Measurements from ENCODE around the gene SLC36A3.
"Not testable (repeated sequence)": the region's sequence is repeated elsewhere in the genome, so short reads cannot be mapped to it uniquely, and the experiment has no call there.

The SLC36A3 gene

GRCh38 chr5:151264113-151264512 is 39.5 kb downstream of the SLC36A3 start:
- DNase-seq (ENCODE audit: low read depth in 2 of 3, low spot score in 1 of 3), result no peak

DNA sequence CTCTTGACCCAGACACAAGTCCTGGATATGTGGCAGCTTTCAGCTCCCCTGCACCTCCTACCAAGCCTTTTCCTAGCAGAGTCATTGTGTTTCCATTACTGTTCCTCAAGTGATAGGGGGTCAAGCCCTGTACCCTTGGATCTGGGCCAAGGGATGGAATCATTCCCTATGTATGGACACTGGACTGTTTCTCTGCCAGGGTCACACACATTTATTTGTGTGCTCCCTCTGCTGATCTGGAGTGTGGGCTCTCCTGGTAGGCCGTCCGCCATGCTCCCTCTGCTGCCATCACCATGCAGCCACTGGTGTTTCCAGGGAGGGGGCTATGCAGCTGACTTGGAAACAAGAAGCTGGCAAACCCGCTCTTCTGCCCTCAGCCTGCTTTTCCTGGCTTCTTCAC is 41.0 kb downstream of the SLC36A3 start:
- DNase-seq (ENCODE audit: low read depth in 2 of 3, low spot score in 1 of 3), result no peak

- DNase-seq (ENCODE audit: low read depth in 2 of 3, low spot score in 1 of 3), result no peak
These were observed 43.6 kb downstream of the SLC36A3 start for GRCh38 chr5:151259931-151260330.

- DNase-seq (ENCODE audit: low read depth in 2 of 3, low spot score in 1 of 3), result no peak
These were observed 44.8 kb downstream of the SLC36A3 start for GRCh38 chr5:151258816-151259215.

GRCh38 chr5:151258201-151258611 is 45.4 kb downstream of the SLC36A3 start:
- DNase-seq (ENCODE audit: low read depth in 2 of 3, low spot score in 1 of 3), result no peak

- DNase-seq (ENCODE audit: low read depth in 2 of 3, low spot score in 1 of 3), result no peak
These were observed 45.8 kb downstream of the SLC36A3 start for GRCh38 chr5:151257731-151258181.

DNA sequence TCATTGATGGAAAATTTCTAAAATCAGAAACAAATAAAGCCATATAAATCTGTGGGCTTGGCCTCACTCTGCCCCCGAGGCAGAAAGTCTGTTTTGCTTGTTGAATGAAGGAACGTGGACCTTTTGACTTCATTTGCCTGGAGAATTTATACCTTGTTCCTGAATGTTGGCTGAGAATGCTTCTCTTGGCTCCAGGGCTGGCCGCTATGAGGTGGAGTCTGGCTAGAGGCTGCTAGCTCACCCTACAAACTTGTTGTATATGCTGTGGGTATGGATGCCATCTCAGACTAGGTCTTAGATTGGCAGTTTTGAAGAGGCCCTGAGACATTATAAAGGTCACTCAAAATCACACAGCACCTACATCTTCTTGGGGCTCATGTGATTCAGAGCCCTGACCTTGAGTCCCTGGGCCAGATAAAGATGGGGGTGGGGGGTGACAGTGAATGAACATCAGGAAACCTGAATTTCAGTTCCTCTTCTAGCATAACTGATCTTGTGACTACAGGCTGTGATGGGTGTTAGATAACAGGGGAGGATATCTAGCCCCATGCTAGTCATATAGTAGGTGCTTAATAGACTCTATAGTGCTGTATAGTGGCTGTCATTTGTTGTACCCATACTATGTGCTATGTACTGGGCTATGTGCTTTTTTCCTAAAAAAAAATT is 47.8 kb downstream of the SLC36A3 start:
- DNase-seq (ENCODE audit: low read depth in 2 of 3, low spot score in 1 of 3), result no peak

GRCh38 chr5:151254990-151255389 is 48.6 kb downstream of the SLC36A3 start:
- not testable (repeated sequence) for DNase-seq (ENCODE audit: low read depth in 2 of 3, low spot score in 1 of 3)

DNA sequence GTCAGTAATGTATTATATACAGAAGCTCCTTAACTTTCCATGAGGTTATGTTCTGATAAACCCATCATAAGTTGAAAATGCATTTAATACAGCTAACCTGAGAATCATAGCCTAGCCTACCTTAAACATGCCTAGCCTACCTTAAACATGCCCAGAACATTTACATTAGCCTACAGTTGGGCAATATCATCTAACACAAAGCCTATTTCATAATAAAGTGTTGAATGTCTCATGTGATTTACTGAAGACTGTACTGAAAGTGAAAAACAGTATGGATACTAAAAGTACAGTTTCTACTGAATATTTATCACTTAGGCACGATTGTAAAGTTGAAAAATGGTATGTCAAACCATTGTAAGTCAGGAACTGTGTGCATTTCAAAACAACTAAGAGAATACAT is 49.0 kb downstream of the SLC36A3 start:
- no peak for DNase-seq (ENCODE audit: low read depth in 2 of 3, low spot score in 1 of 3)

DNA sequence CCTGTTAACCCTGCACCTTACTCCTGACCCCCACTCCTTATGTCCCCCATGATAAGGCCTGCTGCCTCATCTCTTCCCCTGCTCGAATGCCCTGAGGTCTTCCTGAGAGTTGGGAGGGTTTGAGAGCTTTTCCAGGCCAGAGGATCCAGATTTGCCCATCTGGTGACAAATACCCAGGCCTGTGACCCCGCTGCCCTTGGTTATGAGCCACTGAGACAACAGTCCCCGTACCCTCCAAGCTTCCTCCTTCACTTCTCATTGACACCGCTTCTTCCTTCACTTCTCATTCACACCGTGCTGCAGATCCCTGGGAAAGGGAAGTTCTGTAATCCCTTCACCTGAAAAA is 50.0 kb downstream of the SLC36A3 start:
- no peak for DNase-seq (ENCODE audit: low read depth in 2 of 3, low spot score in 1 of 3)

GRCh38 chr5:151252762-151253604 is 50.6 kb downstream of the SLC36A3 start, which contains the start of gene GM2A:
TSS of gene GM2A (plus strand) at chr5:151253185. CDS start at chr5:151253217, 32 bp downstream.
- peak; percentile 98 to 99 (median 98) for DNase-seq (ENCODE audit: low read depth in 2 of 3, low spot score in 1 of 3)

DNA sequence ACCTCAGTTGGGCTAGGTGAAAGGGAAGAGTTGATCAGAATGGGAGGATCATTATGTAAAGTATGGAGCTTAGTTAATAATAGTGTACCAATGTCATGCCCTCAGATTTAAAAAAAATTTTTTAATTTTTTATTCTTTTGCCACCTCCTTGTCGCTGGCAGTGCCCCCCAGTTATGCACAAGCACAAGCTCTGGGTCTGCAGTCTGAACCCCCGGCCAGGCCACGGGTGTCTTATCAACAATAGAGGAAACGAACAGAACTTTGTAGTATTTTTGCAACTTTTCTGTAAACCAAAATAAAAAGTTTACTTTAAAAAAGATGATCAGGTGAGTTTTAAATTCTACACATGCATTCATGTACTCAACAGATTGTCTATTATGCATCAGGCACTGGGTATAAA is 51.9 kb downstream of the SLC36A3 start:
- no peak for DNase-seq (ENCODE audit: low read depth in 2 of 3, low spot score in 1 of 3)

DNA sequence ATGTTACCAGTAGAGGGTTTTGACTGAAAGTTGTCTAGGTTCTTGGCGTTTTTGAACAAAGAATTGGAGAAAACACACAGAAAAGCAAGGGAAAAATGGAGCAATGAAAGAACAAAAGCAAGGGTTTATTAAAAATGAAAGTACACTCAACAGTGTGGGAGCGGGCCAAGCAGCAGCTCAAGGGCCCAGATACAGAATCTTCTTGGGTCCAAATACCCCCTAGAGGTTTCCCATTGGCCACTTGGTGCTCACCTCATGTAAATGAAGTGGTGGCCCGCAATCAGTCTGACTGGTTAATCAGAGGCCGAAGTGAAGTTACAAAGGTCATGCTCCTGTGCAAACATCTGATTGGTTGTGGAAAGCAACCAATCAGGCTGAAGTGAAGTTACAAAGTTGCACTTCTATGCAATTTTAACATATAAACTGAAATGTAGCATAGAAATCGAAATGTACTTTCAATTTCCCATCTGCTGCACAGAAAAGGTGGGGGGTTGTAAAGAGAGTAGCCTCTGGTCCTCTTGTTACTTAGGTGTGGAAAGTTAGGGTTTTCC is 52.5 kb downstream of the SLC36A3 start:
- DNase-seq (ENCODE audit: low read depth in 2 of 3, low spot score in 1 of 3), result peak; percentile 7 to 41 (median 27)

- DNase-seq (ENCODE audit: low read depth in 2 of 3, low spot score in 1 of 3), result no peak
These were observed 53.1 kb downstream of the SLC36A3 start for GRCh38 chr5:151250346-151251000.

GRCh38 chr5:151249281-151249680 is 54.3 kb downstream of the SLC36A3 start:
- no peak for DNase-seq (ENCODE audit: low read depth in 2 of 3, low spot score in 1 of 3)

- no peak for DNase-seq (ENCODE audit: low read depth in 2 of 3, low spot score in 1 of 3)
These were observed 54.9 kb downstream of the SLC36A3 start for GRCh38 chr5:151248651-151249050.

GRCh38 chr5:151245680-151246219 is 57.8 kb downstream of the SLC36A3 start:
- no peak for DNase-seq (ENCODE audit: low read depth in 2 of 3, low spot score in 1 of 3)

- no peak for DNase-seq (ENCODE audit: low read depth in 2 of 3, low spot score in 1 of 3)
These were observed 59.4 kb downstream of the SLC36A3 start for GRCh38 chr5:151244206-151244605.

- DNase-seq (ENCODE audit: low read depth in 2 of 3, low spot score in 1 of 3), result no peak
These were observed 60.0 kb downstream of the SLC36A3 start for GRCh38 chr5:151243564-151243963.

GRCh38 chr5:151243127-151243526 is 60.4 kb downstream of the SLC36A3 start:
- no peak for DNase-seq (ENCODE audit: low read depth in 2 of 3, low spot score in 1 of 3)

DNA sequence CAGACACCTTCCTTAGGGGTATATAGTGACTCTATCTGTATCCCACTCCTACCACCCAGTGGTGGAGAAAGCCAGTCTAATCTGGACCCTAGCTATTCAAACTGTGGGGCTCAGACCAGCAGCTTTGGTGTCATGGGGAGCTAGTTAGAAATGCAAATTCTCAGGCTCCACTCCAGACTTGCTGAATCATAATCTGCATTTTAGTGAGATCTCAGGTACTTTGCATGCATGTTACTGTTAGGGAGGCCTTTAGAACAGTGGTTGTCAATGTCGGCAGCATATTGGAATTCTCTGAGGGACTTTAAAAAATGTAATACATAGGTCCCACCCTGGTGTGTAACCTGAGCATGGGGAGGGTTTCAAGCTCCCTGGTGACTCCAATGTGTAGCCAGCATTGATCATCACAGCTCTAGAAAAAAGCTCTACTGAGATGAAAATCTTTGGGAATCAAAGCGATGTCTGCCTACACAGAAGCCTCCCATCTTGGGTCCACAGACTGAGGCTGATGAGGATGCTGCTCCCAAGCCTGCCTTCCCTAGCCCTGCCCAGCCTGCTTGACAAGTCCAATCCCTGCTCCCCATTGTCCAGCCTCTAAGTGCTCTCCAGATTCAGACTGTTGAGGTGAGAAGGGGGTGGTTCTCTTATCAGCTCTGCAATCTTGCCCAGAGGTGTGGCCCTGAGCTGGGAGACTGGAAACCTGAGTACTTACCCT is 62.5 kb downstream of the SLC36A3 start:
- DNase-seq (ENCODE audit: low read depth in 2 of 3, low spot score in 1 of 3), result no peak
